Keratinocyte (primary cell): Measurements from ENCODE around the gene RAB44. TPM values are rescaled to one million over a fixed set of nuclear protein-coding genes. Genes with fewer than 3 reads are reported as not detected.

Source experiments
- DNase-seq: peaks from one replicate; pipeline ENCODE4 v3.0.0-alpha.2; 2011; ENCODE audit warnings: low read depth, missing footprints, low spot score
- FAIRE-seq: peaks from 2 replicates; lab custom pipeline; 2011; peaks lifted over from hg19 to GRCh38; lab: Jason Lieb, UNC
- H2AFZ ChIP-seq: 2 replicates; pipeline ENCODE4 v1.6.0; 2012; ENCODE audit warnings: low read length, control low read depth, inconsistent platforms; ENCODE audit not compliant: control insufficient read depth
- H3K27ac ChIP-seq: 2 replicates; pipeline ENCODE4 v1.5.1; 2011; ENCODE audit warnings: low read length; ENCODE audit not compliant: control insufficient read depth, insufficient read depth
- H3K27me3 ChIP-seq: 3 replicates; pipeline ENCODE4 v1.6.0; 2011; ENCODE audit warnings: low read length; ENCODE audit not compliant: control insufficient read depth, insufficient read depth; ENCODE audit errors: extremely low read depth
- H3K36me3 ChIP-seq, 2 experiments: 2 replicates in 1 of 2; 3 replicates in 1 of 2; pipeline ENCODE4 v1.5.1; 2011; ENCODE audit warnings: low read length in 2 of 2, mild to moderate bottlenecking in 1 of 2; ENCODE audit not compliant: control insufficient read depth in 2 of 2, insufficient read depth in 2 of 2; ENCODE audit errors: extremely low read depth in 1 of 2
- H3K4me1 ChIP-seq: 3 replicates; pipeline ENCODE4 v1.5.1; 2011; ENCODE audit warnings: low read length; ENCODE audit not compliant: control insufficient read depth, insufficient read depth; ENCODE audit errors: extremely low read depth
- H3K4me2 ChIP-seq: 3 replicates; pipeline ENCODE4 v1.6.0; 2011; ENCODE audit warnings: low read depth, low read length; ENCODE audit not compliant: control insufficient read depth, insufficient read depth; ENCODE audit errors: extremely low read depth
- H3K4me3 ChIP-seq, 3 experiments: fragments of 200-600 bp in 1 of 3; sonication (generic) in 1 of 3; 2 replicates in 2 of 3; 3 replicates in 1 of 3; pipeline ENCODE4 v1.5.1; 2011 to 2016; ENCODE audit warnings: low read length in 3 of 3, mild to moderate bottlenecking in 3 of 3, control low read depth in 2 of 3, inconsistent platforms in 1 of 3, low read depth in 1 of 3, mixed read lengths in 1 of 3, mixed run types in 1 of 3, moderate library complexity in 1 of 3; ENCODE audit not compliant: control insufficient read depth in 2 of 3, insufficient read depth in 2 of 3; ENCODE audit errors: extremely low read depth in 1 of 3
- H3K79me2 ChIP-seq: 2 replicates; pipeline ENCODE4 v1.6.0; 2012; ENCODE audit warnings: low read length; ENCODE audit not compliant: control insufficient read depth, insufficient read depth
- H3K9ac ChIP-seq: 3 replicates; pipeline ENCODE4 v1.6.0; 2011; ENCODE audit warnings: low read length; ENCODE audit not compliant: control insufficient read depth, insufficient read depth; ENCODE audit errors: extremely low read depth
- H3K9me1 ChIP-seq: 3 replicates; pipeline ENCODE4 v1.6.0; 2011; ENCODE audit warnings: low read length; ENCODE audit not compliant: control insufficient read depth, insufficient read depth; ENCODE audit errors: extremely low read depth
- H3K9me3 ChIP-seq: 2 replicates; pipeline ENCODE4 v1.5.1; 2012; ENCODE audit warnings: low read depth, low read length; ENCODE audit not compliant: control insufficient read depth
- H4K20me1 ChIP-seq: 3 replicates; pipeline ENCODE4 v1.6.0; 2011; ENCODE audit warnings: low read length; ENCODE audit not compliant: control insufficient read depth, insufficient read depth; ENCODE audit errors: extremely low read depth
- CTCF ChIP-seq, 3 experiments: IDR thresholded peaks in 1 of 3; conservative IDR thresholded peaks in 1 of 3; optimal IDR thresholded peaks in 1 of 3; 2 replicates in 2 of 3; 3 replicates in 1 of 3; pipeline versions ENCODE3 to v1.5.1; 2011; ENCODE audit warnings: low read length in 3 of 3, mild to moderate bottlenecking in 3 of 3, moderate library complexity in 2 of 3, control low read depth in 1 of 3, inconsistent platforms in 1 of 3; ENCODE audit not compliant: insufficient read depth in 2 of 3; ENCODE audit errors: extremely low read depth in 1 of 3
- EZH2 ChIP-seq: IDR thresholded peaks from one replicate; pipeline ENCODE4 v1.6.1; 2012; ENCODE audit warnings: inconsistent platforms, mild to moderate bottlenecking, low read length, moderate library complexity
- dilution Hi-C: fragments of 300-500 bp; cut with MboI; formaldehyde crosslinking; loops from one replicate; pipeline ENCODE4 v1.7.0; 2020; ENCODE audit warnings: low sequenced_read_pairs; ENCODE audit not compliant: extremely low pct_ligation_motif_present
- polyA plus RNA-seq, 5 experiments: library from polyadenylated mRNA; depleted of rRNA in 3 of 5; stranded (reverse) in 3 of 5; stranded (forward) in 1 of 5; unstranded in 1 of 5; fragments of >200 nt; gene quantifications; 1 replicate in 1 of 5; 2 replicates in 3 of 5; 3 replicates in 1 of 5; pipeline versions ENCODE4 v1.2.1 to v1.2.3, GENCODE V29; 2011 to 2012; ENCODE audit warnings: missing spikeins in 2 of 5, low read depth in 1 of 5, low replicate concordance in 1 of 5

The RAB44 gene
- polyA plus RNA-seq, 1 donor (not counting 4 experiments of a cell fraction or from before 2014, with no cell fraction given) = 0.03 TPM

- dilution Hi-C loops = no loop called here
- Histone ChIP-seq H3K4me2 (no peak overlapping the region), H3K9ac (no peak overlapping the region), H3K4me1 (peaks cover 28% of the 10 kb centered on the region), H3K4me3 (no peak overlapping the region), H3K36me3 (no peaks in the 10 kb centered on the region), H3K27me3 (no peaks in the 10 kb centered on the region), H4K20me1 (no peaks in the 10 kb centered on the region), H2AFZ (no peak overlapping the region), H3K79me2 (no peaks in the 10 kb centered on the region), H3K9me3 (no peaks in the 10 kb centered on the region), H3K27ac (no peak overlapping the region), H3K9me1 (peaks cover 2% of the 10 kb centered on the region)
- TF ChIP-seq EZH2 = no peak
- no peak for TF ChIP-seq CTCF (optimal IDR thresholded peaks at IDR 0.05 in 1 of 3, IDR thresholded peaks at IDR 0.05 in 1 of 3, conservative IDR thresholded peaks at IDR 0.05 in 1 of 3; ENCODE audit: extremely low read depth in 1 of 3, insufficient read depth in 2 of 3, low read length in 3 of 3)
- no peak for FAIRE-seq
- DNase-seq = no peak
Observed at GRCh38 chr6:36665180-36665579, 32.4 kb upstream of the RAB44 start.

DNA sequence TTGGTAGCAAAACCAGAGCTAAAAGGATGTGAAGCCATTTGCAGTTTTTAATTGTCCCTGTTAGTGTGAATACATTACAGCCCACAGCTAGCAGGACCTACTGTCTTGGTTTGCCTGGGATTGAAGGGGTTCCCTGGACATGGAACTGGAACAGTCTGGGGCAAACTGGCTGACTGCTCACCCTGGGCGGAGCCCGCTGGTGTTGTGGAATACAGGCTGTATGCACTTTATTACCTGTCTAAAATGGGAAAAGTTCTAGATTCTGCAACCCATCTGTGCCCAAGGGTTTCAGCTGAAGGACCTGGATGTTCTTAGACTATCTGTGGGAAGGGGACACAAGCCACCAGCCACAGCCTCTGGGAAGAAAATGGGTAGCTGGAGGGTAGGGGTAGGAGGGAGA, 31.3 kb upstream of the RAB44 start:
- H3K79me2 ChIP-seq = no peaks in the 10 kb centered on the region
- no peak for FAIRE-seq
- peak overlapping the region; percentile 68 for H3K4me2 ChIP-seq
- H3K9me1 ChIP-seq = peaks cover 2% of the 10 kb centered on the region
- H3K27ac ChIP-seq = peak overlapping the region; percentile 54
- no peak overlapping the region for H3K9ac ChIP-seq
- H4K20me1 ChIP-seq = no peaks in the 10 kb centered on the region
- dilution Hi-C loops = no loop called here
- peaks cover 26% of the 10 kb centered on the region for H3K4me1 ChIP-seq
- TF ChIP-seq CTCF (optimal IDR thresholded peaks at IDR 0.05 in 1 of 3, IDR thresholded peaks at IDR 0.05 in 1 of 3, conservative IDR thresholded peaks at IDR 0.05 in 1 of 3; ENCODE audit: extremely low read depth in 1 of 3, insufficient read depth in 2 of 3, low read length in 3 of 3) = no peak
- TF ChIP-seq EZH2 = no peak
- DNase-seq = no peak
- no peak overlapping the region for H3K4me3 ChIP-seq
- H3K27me3 ChIP-seq = no peaks in the 10 kb centered on the region
- H3K9me3 ChIP-seq = no peaks in the 10 kb centered on the region
- H3K36me3 ChIP-seq = no peaks in the 10 kb centered on the region
- no peak overlapping the region for H2AFZ ChIP-seq
